GM19023 (cell line): ENCODE results near the gene RBM38.

Source experiments
- ATAC-seq: cut with Tn5 transposase; IDR thresholded peaks from one replicate; pipeline ENCODE4 v1.9.1; 2021; ENCODE audit warnings: mild to moderate bottlenecking, moderate library complexity; ENCODE audit not compliant: unreplicated experiment

Gene RBM38

GRCh38 chr20:57402206-57403125 lies 11.3 kb downstream of the RBM38 start:
- ATAC-seq, result no peak

- no peak for ATAC-seq
These were observed 12.0 kb downstream of the RBM38 start for GRCh38 chr20:57403216-57403615.

DNA sequence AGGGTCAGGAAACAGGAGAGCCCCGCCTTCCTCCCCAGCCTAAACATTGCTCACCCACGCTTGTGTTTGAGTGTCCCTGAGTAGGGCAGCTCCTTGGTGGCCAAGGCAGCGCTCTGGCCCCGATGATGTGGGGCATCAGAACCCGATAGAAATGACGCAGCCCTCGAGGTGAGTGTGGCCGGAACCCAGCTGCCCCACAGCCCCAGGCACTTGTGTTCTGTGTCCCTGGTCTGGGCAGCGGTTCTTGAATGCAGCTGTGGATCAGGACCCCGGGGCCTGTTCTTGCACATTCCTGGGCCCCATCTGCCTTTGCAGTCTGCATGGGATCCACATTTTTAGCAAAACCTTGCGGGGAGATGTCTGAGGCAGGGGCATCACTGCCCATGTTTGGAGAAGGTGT lies 12.8 kb downstream of the RBM38 start:
- no peak for ATAC-seq

DNA sequence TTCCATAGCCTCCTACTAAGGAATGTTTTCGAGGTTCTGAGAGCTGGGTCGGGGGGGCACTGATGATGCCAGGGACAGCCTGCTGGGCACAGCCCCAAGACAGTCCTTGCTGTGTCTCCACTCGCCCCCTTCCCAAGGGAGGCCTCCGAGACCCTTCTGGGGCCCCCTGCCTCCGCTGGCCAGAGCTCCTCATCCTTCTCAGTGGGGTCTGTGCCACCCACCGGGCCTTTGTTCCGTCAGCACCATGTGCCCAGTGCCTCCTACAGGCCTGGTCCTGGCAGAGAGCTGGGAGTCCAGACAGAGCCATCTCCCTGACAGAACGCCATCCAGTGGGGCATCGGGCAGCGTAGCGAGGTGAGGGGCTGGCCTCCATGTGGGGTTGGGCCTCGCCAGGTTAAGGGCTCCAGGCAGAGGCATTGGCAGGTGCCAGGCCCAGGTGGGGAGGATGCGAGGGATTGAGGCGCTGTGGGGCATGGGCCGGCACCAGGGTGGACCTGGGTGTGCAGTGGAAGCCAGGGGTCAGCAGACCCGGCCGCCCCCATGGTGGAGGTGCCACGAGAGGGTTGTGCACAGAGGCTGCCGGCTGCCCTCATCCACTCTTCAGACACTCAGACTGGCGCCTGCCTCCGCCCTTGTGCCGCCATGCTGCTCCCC lies 13.3 kb downstream of the RBM38 start:
- no peak for ATAC-seq

- ATAC-seq, result no peak
These were observed 14.2 kb downstream of the RBM38 start for GRCh38 chr20:57405236-57406016.

DNA sequence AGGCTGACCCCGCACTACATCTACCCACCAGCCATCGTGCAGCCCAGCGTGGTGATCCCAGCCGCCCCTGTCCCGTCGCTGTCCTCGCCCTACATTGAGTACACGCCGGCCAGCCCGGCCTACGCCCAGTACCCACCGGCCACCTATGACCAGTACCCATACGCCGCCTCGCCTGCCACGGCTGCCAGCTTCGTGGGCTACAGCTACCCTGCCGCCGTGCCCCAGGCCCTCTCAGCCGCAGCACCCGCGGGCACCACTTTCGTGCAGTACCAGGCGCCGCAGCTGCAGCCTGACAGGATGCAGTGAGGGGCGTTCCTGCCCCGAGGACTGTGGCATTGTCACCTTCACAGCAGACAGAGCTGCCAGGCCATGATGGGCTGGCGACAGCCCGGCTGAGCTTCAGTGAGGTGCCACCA lies 16.4 kb downstream of the RBM38 start:
- ATAC-seq, result no peak

DNA sequence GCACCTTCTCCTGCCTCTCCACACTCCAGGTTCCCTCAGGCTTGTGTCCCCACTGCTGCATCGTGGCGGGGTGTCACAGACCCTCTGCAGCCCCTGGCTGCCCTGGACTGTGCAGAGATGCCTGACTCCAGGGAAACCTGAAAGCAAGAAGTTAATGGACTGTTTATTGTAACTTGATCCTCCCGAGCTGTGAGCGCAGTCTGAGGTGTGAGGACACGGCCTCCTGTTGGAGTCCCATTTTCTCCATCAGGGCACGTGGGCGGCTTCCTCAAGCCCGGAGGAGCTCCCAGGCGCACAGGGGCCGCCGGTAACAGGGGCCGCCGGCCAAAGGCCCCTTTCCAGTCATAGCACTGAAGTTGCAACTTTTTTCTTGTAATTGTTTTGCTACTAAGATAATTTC lies 16.9 kb downstream of the RBM38 start:
- no peak for ATAC-seq

GRCh38 chr20:57408536-57409233 lies 17.5 kb downstream of the RBM38 start:
- no peak for ATAC-seq

GRCh38 chr20:57409316-57409671 lies 18.1 kb downstream of the RBM38 start:
- no peak for ATAC-seq

- ATAC-seq, result no peak
These were observed 18.6 kb downstream of the RBM38 start for GRCh38 chr20:57409672-57410397.

DNA sequence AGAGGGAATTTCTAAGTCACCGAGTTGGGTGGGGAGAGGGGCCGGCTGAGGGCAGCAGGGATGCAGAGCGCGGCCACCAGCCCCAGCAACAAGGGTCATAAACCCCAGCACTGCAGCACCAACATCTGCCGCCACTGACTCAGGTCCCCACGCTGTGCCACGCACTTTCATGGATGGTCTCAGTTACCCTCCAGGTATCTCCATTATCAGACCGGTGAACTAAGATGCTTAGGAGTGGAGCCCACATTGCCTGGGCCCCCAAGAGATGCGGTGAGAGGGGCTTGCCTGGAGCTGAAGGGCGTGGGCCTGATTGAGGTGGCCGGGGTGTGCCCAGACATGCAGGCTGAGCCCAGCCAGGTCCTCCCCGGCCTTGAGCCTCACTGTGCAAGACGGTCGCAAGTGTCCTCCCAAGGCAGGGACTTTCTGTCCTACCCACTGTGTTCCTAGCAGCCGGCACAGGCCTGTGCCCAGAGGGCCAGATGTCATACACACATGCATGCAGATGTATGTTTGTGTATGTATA lies 19.3 kb downstream of the RBM38 start:
- no peak for ATAC-seq

- ATAC-seq, result no peak
These were observed 19.7 kb downstream of the RBM38 start for GRCh38 chr20:57410924-57411323.

GRCh38 chr20:57411406-57412283 lies 20.4 kb downstream of the RBM38 start:
- no peak for ATAC-seq

GRCh38 chr20:57412347-57413029 lies 21.3 kb downstream of the RBM38 start:
- ATAC-seq, result no peak

DNA sequence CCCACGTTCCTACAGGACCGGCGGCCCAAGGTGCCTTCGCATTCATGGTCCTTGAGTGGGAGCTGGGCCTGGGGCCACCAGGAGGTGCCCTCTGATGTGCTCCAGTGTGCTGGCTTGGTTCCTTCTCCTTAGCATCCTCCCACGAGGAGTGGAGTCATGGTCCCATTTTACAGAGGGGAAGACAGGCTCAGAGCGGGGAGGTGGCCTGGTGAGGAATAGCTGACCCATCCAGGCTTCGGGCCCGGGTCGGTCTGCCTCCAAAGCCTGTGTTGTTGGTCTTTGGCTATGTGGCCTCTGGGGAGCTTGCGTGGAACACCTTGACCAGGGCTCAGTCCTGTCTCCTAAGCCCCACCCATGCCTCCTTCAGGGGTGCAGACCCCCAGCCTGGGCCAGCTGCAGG lies 22.8 kb downstream of the RBM38 start:
- no peak for ATAC-seq

- ATAC-seq, result no peak
These were observed 23.8 kb downstream of the RBM38 start for GRCh38 chr20:57414867-57415592.

DNA sequence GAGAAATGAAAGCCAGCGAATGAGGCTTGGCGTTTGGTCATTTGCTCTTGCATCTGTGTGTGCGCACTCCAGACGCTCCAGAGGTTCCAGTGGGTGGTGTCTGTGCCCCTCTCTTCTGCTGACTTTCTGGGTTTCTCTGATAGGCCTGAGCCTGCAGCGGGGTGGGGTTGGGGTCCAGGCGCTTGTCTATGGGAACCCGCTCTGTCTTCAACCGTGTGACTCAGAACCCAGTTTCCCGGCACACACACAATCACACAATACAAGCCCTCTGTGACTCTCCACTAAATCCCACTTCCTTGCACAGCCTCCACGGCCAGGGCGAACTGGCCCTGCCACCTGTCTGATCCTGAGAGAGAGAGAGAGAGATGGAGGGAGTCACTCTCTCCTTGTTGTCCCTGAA lies 24.6 kb downstream of the RBM38 start:
- no peak for ATAC-seq
